ENCODE measurements around the gene INSRR.

INSRR gene

DNA sequence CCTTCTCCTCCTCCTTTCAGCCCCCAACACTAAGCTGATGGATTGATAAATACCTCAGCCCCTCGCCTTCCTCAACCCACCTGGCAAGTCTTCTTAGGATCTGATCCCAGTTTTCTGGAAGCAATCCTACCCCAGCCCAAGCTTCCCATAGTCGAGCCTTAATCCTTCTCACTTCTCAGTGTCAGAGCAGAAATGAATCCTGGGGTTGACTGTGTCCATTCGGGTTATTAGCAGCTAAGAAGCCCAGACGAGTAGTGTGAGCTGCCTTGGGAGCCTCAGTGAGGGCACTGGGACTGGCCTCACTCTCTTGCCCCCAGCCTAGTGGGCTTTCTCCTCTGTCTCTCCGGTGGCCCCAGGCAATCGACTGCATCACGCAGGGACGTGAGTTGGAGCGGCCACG lies 22.2 kb upstream of the INSRR start:
- DNase-seq (ENCODE audit: insufficient read length) (no peak), FAIRE-seq (no peak)
- no peak for TF ChIP-seq TAF1 (IDR thresholded peaks at IDR 0.05; ENCODE audit: borderline replicate concordance, low read depth, low read length)

DNA sequence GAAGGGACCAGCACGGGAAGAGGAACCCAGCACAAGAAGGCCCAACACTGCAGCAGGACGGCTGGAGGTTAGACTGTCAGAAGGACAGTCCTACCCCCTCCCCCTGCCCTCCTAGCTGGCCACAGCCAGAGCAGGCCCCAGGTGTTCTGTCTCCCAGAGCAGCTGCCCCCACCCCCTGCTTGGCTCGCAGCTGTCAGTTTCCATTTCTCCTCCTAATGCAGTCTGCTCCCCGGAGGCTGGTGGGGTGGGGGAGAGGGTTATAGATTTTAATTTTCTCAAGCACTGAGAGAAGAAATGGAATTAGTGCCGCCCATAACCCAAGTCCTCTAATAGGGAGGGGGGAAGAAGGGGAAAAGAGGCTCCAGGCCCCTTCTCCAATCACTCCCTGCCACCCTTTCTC lies 21.6 kb upstream of the INSRR start:
- TF ChIP-seq TAF1 (IDR thresholded peaks at IDR 0.05; ENCODE audit: borderline replicate concordance, low read depth, low read length) = no peak
- FAIRE-seq (no peak), DNase-seq (ENCODE audit: insufficient read length) (no peak)

DNA sequence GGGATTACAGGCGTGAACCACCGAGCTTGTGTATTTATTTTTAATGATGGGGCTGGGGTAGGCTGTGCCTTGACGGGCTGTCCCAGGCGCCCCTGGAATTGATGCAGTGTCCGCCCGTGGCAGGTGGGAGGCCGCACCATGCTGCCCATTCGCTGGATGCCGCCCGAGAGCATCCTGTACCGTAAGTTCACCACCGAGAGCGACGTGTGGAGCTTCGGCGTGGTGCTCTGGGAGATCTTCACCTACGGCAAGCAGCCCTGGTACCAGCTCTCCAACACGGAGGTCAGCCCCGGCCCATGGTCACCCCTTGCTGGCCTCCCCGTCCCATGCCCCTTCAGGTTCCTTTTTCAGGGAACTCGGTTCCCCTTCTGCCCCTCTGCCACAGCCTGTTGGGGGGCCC lies 21.0 kb upstream of the INSRR start:
- DNase-seq (ENCODE audit: insufficient read length) (no peak), FAIRE-seq (no peak)
- TF ChIP-seq POLR2A (IDR thresholded peaks at IDR 0.05; ENCODE audit: low read depth, low read length) (no peak), TAF1 (IDR thresholded peaks at IDR 0.05; ENCODE audit: borderline replicate concordance, low read depth, low read length) (no peak), POLR2AphosphoS5 (IDR thresholded peaks at IDR 0.05; ENCODE audit: low read depth, low read length) (no peak)

DNA sequence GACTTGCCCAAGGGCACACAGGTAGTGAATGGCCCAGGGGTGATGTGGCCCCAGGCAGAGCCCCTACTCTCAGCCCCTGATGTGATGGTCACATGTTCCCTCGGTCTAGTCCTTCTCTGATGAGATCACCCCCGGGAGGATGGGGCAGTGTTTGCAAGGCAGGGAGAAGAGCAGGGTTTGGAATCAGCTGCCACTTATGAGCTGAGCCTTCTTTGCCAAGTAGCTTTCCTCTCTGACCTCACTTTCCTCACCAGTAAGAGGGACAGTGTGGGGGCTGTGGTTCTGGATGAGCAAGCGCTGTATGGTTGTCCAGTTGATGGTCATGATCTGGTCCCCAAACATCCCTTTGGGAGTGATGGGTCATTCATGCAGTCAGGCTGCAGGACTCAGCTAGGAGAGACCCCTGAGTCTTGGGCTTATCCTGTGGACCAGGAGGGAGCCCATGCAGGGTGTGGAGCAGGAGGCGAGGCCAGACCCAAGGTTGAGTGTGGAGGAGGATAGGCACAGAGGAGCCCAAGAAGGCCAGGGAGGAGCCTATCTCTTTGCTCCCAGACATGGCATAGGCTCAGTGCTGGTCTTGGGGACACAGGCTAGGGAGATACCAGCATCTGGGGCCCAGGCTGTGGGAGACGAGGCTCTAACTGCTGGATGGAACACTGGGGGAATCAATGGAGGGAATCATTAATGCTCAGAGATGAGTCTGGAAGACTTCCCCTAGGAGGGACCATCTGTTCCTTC lies 18.7 kb upstream of the INSRR start:
- FAIRE-seq (no peak), DNase-seq (ENCODE audit: insufficient read length) (no peak)
- TF ChIP-seq TAF1 (IDR thresholded peaks at IDR 0.05; ENCODE audit: borderline replicate concordance, low read depth, low read length) (no peak), POLR2A (IDR thresholded peaks at IDR 0.05; ENCODE audit: low read depth, low read length) (no peak), POLR2AphosphoS5 (IDR thresholded peaks at IDR 0.05; ENCODE audit: low read depth, low read length) (no peak)

DNA sequence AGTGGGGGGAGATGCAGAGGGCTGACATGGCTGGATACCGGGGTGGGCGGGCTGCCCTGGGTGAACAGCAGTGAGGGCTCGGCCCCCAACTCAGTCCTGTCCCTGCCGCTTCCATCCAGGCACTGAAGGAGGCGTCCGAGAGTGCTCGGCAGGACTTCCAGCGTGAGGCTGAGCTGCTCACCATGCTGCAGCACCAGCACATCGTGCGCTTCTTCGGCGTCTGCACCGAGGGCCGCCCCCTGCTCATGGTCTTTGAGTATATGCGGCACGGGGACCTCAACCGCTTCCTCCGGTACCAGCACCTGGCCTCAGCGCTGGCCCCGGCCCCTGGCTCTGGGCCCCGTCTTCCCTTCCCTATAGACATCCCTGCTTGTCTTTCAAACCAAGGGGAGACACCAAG lies 17.4 kb upstream of the INSRR start:
- DNase-seq (ENCODE audit: insufficient read length) (no peak), FAIRE-seq (no peak)
- TF ChIP-seq TAF1 (IDR thresholded peaks at IDR 0.05; ENCODE audit: borderline replicate concordance, low read depth, low read length) = no peak
- TF ChIP-seq POLR2A (IDR thresholded peaks at IDR 0.05; ENCODE audit: low read depth, low read length) = no peak
- TF ChIP-seq POLR2AphosphoS5 (IDR thresholded peaks at IDR 0.05; ENCODE audit: low read depth, low read length) = no peak

DNA sequence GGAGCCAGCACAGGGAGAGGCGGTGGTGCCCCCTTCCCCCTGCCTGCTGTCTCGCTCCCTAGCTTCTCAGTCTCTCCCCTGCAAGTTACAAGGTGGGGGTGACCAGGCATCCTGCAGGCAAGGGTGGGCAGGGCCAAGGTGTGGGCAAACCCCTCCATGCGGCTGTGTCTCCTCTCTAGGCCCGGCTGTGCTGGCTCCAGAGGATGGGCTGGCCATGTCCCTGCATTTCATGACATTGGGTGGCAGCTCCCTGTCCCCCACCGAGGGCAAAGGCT lies 16.4 kb upstream of the INSRR start:
- no peak for TF ChIP-seq TAF1 (IDR thresholded peaks at IDR 0.05; ENCODE audit: borderline replicate concordance, low read depth, low read length)
- DNase-seq (ENCODE audit: insufficient read length) = no peak
- no peak for FAIRE-seq

DNA sequence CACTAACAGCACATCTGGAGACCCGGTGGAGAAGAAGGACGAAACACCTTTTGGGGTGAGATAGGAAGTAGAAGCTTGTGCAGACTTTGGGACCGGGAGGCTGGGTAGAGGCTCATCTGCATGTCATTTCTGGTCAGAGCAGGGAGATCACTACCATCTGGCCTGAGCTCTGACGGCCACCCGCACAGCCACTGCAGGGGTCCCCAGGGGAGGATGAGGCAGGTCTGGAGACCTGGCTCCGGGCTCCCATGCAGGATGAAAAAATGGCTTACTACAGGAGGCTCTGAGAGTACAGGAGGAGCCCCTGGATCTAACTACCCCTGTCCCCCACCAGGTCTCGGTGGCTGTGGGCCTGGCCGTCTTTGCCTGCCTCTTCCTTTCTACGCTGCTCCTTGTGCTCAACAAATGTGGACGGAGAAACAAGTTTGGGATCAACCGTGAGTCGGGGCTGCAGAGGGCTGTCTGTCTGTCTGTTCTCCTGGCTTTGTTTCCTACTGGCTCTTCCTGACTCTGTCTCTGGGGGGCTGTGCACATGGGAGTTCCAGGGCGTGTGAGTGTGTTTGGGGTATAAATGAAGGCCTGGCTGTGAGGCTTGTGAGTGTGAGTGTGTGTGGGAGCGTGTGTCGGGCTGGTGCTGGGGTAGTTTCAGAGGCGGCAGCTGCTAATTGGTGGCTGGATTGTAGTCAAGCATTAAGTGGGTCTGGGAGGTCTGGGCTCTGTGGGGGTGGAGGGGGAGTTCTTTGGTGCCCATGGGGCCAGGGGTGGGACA lies 15.8 kb upstream of the INSRR start:
- no peak for FAIRE-seq
- TF ChIP-seq TAF1 (IDR thresholded peaks at IDR 0.05; ENCODE audit: borderline replicate concordance, low read depth, low read length) = no peak
- no peak for TF ChIP-seq POLR2A (IDR thresholded peaks at IDR 0.05; ENCODE audit: low read depth, low read length)
- TF ChIP-seq POLR2AphosphoS5 (IDR thresholded peaks at IDR 0.05; ENCODE audit: low read depth, low read length) = no peak
- no peak for DNase-seq (ENCODE audit: insufficient read length)

DNA sequence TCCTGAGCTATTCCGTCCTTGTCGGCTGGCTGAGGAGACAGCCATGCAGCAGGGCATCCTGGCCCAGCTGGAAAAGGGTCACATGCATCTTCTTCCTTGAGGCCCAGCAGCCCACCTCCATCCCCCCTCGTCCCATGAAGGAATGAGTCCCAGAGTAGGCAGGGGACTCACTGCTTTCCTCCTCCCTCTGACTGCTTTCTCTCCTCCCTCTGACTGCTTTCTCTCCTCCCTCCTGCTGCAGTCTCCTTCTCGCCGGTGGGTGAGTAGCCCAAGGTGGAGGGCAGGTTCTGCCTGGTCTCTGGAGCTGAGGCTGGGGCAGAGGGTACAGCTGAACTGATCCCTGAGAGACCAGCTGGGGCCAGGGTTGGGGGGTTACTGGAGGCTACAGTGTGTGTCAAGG lies 15.2 kb upstream of the INSRR start:
- no peak for FAIRE-seq
- DNase-seq (ENCODE audit: insufficient read length) = no peak
- TF ChIP-seq TAF1 (IDR thresholded peaks at IDR 0.05; ENCODE audit: borderline replicate concordance, low read depth, low read length) (no peak), POLR2AphosphoS5 (IDR thresholded peaks at IDR 0.05; ENCODE audit: low read depth, low read length) (no peak), POLR2A (IDR thresholded peaks at IDR 0.05; ENCODE audit: low read depth, low read length) (no peak)

DNA sequence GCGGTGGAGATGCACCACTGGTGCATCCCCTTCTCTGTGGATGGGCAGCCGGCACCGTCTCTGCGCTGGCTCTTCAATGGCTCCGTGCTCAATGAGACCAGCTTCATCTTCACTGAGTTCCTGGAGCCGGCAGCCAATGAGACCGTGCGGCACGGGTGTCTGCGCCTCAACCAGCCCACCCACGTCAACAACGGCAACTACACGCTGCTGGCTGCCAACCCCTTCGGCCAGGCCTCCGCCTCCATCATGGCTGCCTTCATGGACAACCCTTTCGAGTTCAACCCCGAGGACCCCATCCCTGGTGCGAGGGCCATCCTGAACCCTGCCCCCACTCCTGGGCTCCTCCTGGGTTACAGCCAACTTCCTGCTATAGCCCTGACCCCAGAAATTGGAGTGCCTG lies 14.7 kb upstream of the INSRR start:
- DNase-seq (ENCODE audit: insufficient read length) = no peak
- TF ChIP-seq TAF1 (IDR thresholded peaks at IDR 0.05; ENCODE audit: borderline replicate concordance, low read depth, low read length) (no peak), POLR2AphosphoS5 (IDR thresholded peaks at IDR 0.05; ENCODE audit: low read depth, low read length) (no peak), POLR2A (IDR thresholded peaks at IDR 0.05; ENCODE audit: low read depth, low read length) (no peak)
- no peak for FAIRE-seq

DNA sequence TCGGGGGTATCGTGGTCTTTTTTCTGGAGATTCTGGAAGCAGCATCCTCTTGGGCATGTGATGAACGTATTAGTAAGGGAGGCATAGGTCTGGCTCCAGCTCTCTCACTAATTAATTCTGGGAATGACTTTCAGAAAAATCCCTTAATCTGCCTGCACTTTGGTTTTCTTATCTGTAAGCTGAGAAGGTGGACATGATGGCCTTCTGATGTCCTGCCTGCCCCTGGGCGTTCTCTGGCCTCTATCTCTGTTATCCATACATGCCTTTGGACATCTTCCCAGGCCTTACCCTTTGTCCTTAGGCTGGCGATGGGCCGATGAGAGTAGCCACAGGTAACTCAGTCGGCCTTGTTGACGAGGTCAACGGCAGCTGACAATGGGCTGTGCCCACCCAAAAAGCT lies 10.5 kb upstream of the INSRR start:
- no peak for DNase-seq (ENCODE audit: insufficient read length)
- no peak for FAIRE-seq
- TF ChIP-seq TAF1 (IDR thresholded peaks at IDR 0.05; ENCODE audit: borderline replicate concordance, low read depth, low read length) (no peak), POLR2AphosphoS5 (IDR thresholded peaks at IDR 0.05; ENCODE audit: low read depth, low read length) (no peak), POLR2A (IDR thresholded peaks at IDR 0.05; ENCODE audit: low read depth, low read length) (no peak)

DNA sequence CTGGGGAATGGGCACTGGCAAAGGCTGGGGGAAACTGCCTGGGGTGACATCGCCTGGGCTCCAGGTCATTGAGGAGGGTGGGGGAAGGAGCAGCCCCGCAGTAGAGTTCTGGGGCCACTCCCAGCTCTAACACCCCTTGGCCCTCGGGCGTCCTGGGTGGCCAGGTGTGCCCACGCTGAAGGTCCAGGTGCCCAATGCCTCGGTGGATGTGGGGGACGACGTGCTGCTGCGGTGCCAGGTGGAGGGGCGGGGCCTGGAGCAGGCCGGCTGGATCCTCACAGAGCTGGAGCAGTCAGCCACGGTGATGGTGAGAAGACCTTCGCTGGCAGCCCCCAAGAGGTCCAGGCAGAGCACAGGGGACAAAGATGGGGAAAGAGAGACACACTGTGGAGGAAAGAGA lies 9.4 kb upstream of the INSRR start:
- no peak for TF ChIP-seq POLR2A (IDR thresholded peaks at IDR 0.05; ENCODE audit: low read depth, low read length)
- TF ChIP-seq POLR2AphosphoS5 (IDR thresholded peaks at IDR 0.05; ENCODE audit: low read depth, low read length) = no peak
- TF ChIP-seq TAF1 (IDR thresholded peaks at IDR 0.05; ENCODE audit: borderline replicate concordance, low read depth, low read length) = no peak
- FAIRE-seq (no peak), DNase-seq (ENCODE audit: insufficient read length) (no peak)

DNA sequence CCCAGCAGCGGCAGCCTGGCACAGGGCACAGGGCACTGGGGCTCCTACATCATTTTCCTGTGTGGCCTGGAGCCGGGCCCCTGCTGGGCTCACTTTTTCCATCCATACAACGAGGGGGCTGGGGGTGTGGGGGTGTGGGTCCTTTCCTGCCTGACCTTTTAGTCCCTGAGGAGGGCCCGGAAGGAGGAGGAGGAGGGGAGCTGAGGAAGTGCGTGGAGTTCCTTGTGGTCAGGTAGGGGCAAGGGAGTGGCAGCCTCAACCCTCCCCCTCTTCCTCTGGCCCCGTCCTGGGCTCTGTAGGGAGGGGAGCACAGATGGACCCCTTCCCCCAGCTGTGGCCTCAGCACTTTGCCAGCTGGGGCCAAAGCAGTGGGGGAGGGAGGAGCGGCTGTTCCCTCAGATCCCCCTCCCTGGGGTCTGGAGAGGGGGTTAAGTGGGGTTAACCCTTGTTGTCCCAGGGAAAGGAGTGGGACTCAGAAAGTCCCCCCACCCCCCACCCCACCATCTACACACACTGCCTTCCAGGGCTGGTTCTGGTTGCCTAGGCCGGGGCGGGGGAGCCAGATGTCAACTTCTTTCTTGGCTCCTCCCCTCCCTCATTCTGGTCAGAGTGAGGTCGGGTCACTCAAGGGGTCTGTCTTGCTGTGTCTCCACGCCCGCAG lies 7.5 kb upstream of the INSRR start:
- FAIRE-seq (no peak), DNase-seq (ENCODE audit: insufficient read length) (no peak)
- TF ChIP-seq TAF1 (IDR thresholded peaks at IDR 0.05; ENCODE audit: borderline replicate concordance, low read depth, low read length) (no peak), POLR2AphosphoS5 (IDR thresholded peaks at IDR 0.05; ENCODE audit: low read depth, low read length) (no peak), POLR2A (IDR thresholded peaks at IDR 0.05; ENCODE audit: low read depth, low read length) (no peak)
